Dedifferentiated amniotic fluid mesenchymal stem cell (primary cell): Measurements from ENCODE around the gene RIMBP2.

ENCODE experiments used
- DNase-seq: peaks from one replicate; pipeline ENCODE4 v3.0.0-alpha.2; 2016; ENCODE audit errors: extremely low spot score

RIMBP2 gene

DNA sequence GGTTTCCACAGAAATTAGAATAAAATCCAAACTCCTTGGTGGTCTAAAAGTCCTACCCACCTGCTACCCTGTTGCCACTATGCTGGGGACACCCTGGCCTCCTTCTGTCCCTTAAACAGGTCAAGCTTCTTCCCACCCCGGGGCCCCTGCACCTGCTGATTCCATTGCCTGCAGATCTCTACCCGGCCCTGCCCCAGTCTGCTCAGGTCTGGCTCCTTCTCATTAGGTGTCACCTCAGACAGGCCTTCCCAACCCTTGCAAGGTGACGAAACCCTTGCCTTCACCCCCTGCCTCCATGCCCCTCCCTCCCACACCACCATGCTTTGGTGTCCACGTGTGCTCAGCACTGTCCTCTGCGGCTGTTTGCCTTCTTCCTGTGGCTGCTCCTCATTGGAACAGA, 207.8 kb downstream of the RIMBP2 start:
- DNase-seq = no peak

DNA sequence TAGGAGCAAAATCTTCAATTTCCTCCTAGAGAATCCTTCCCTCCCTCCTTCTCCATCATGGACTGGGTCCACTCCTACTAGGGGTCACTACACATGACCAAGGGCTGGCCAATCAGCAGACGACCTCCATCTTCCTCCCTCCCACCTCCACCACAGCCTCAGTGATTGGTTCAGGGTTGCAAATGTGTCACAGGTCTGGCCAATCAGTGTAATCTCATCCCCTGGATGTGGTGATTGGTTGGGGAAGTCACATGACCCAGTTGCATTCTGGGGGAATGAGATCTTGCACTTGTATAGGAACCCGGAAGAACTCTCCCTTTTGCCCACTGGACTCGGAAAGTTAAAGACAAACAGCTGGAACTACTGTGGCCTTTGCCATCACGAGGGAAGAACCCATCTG, 209.3 kb downstream of the RIMBP2 start:
- no peak for DNase-seq

DNA sequence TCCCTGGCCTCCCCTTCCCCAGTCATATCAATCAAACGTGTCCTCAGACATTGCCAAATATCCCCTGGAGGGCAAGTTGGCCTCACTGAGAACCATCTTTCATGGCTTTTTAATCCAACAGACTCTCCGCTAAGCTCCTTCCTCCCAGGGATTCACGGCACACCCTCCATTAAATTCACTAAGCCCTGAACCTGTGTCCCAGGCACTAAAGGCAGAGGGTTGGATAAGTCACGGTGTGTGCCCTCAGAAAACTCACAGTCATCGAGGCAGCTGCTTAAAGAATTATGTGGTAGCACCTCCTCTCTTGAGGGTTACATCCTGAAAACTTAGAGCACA, 211.3 kb downstream of the RIMBP2 start:
- no peak for DNase-seq

DNA sequence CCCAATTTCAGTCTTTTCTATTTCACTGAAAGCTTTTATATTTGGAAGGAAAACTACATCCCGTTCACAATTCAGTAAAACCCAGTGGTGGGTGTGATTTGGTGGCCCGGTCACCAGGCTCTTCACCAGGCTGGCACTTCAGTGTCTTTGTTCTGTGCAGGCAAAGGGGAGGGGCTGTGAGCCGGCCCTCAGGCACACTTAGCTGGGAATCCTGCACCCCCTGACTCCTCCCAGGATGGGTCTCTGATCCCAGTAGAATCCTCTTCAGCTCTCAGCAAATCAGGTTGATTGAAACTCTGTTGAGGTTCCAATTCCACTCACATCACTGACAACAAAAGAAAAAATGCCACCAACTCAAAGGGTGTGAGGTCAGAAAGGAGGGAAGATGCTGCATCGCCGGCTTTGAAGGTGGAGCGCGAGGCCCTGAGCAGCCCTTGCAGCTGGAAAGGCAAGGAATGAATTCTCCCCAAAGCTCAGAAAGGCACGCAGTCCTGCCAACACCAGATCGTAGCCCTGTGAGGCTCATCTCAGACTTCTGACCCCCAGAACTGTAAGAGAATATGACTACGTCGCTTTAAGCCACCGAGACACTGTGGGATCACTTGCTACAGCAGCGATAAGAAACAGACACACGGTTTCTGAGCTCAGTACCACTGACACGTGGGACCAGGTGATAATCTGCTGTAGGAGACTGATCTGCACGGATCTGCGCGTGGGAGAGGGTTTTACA, 211.8 kb downstream of the RIMBP2 start:
- no peak for DNase-seq

DNA sequence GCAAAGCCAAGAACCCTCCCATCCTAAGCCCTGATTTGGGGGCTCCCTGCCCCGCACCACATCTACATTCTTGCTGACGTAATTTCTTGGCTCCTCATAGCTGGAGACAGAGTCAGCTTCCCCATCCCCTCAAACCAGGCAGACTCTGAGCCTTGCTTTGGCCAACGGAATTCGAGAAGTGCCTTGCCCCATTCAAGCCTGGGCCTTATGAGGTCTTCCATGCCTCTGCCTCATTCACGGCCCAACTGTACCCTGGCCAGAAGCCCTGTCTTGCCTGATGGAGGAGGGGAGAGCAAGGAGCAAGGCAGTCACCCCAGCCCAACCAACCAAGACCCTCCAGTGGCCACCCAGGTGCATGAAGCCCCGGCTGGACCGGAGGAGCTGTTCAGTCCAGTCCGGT, 214.3 kb downstream of the RIMBP2 start:
- no peak for DNase-seq

DNA sequence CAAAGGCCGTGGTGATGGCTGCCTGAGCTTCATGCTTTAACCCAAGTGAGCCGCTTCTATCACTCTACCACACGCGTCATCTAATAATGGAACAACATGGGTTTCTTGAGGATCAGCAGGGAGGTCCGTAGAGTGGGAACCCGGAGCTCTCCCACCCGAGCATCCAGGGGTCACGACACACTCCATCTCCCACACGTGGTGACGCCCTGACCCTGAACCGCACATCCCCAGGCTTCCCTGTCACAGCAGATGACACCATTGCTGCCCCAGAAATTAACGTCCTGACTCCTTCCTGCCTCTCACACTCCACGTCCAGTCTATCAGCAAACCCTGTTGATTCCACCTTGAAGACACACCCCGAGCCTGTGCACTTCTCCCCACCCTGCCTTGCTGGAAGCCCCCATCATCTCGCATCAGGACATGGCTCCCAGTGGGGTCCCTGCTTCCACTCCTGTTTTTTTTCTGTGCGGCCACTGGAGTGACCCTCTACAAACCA, 215.2 kb downstream of the RIMBP2 start:
- DNase-seq = no peak

DNA sequence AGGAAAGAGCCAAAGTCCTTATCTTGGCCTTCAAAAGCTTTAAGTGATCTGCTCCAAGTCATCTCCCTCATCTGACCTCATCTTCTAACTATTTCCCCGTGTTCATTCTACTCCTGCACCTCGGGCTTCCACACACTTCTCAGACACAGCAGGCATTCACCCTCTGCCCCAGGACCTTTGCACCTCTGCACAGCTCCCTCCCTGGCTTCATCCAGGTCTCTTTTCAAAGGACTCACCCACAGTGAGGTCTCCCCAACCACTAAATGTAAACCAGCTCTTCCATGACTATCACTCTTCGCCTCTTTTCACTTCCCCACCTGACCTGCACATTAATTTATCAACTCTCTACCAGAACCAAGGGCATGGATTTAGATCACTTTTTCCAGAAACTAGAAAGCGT, 216.6 kb downstream of the RIMBP2 start:
- DNase-seq = no peak

DNA sequence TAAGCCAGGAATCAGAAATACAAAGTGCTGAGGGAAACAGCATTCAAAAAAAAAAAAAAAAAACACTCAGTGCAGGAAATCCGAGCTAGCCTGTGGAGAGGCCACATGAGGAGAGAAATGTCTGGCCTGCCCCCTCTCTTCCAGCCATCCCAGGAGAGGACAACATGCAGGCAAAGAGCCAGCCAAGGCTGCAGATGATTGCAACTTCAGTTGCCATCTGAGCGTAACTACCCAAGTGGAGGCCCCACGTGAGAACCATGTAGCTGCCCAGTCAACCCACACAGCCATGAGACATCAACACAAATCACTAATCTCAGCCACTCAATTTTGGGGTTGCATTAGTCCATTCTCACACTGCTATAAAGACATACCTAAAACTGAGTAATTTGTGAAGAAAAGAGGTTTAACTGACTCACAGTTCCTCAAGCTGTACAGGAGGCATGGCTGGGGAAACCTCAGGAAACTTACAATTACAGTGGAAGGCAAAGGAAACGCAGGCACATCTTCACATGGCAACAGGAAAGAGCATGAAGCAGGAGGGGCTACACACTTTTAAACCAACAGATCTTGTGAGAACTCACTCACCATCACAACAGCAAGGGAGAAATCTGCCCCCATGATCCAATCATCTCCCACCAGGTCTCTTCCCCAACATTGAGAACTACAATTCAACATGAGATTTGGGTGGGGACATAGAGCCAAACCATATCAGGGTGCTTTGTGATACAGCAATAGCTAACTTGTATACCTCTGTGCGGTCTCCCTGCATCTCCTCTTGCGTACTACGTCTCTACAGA, 217.3 kb downstream of the RIMBP2 start:
- DNase-seq = no peak

DNA sequence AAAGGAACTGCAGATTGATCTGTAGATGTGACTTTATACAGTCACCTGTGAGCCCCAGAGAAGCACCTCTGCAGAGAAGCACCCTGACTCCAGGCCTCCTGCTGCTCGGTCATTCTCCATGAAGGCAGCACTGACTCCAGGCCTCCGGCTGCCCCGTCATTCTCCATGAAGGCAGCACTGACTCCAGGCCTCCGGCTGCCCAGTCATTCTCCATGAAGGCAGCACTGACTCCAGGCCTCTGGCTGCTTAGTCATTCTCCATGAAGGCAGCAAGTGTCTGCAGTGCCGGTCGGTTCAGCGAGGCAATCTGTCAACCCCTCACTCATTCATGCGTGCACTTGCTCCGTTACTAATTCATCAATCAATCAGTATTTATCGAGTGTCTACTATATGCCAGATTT, 218.1 kb downstream of the RIMBP2 start:
- DNase-seq = no peak

DNA sequence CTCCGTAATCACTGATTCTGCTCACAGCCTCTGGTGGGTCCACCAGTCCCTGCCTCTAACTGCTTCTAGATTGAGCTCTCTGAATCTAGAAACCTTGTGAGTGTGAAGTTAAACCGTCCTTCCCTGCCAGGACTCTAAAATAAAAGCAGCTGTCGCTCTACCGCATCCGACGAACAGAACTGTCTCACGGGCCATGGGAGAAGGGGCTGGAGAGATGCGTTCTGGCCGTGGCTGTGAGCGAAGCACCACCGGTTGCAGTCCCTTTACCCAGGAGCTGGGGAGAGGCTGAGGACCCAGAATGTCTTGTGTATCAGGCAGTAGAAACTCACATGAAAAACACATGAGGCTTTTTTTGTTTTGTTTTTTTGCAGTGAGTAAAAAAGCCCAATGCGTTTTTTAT, 218.8 kb downstream of the RIMBP2 start:
- no peak for DNase-seq

DNA sequence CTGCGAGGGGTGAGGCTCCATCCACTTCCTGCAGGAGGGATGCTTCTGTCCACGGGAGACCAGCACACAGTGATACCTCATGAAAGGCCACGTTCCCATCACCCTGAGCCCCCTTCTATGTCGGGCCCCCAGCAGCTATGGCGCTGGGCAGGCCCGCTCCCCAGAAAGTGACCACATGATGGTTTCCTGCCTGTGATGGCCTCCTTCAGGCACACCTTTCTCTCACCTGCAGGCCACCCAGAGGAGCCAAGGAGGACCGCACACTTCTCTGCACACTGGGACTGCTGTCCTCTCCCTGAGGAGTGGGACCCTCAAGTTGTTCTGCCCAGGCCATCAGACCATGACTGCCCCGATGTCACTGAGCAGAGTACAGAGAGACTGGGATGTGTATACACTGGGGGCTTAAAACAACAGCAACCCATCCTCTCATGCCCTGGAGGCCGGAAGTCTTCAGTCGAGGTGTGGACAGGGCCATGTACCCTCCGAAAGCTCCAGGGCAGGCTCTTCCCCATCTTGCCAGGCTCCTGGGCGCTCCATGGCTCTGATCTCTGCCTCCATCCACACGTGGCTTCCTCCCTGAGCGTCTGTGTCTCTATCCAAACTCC, 219.5 kb downstream of the RIMBP2 start:
- DNase-seq = no peak

DNA sequence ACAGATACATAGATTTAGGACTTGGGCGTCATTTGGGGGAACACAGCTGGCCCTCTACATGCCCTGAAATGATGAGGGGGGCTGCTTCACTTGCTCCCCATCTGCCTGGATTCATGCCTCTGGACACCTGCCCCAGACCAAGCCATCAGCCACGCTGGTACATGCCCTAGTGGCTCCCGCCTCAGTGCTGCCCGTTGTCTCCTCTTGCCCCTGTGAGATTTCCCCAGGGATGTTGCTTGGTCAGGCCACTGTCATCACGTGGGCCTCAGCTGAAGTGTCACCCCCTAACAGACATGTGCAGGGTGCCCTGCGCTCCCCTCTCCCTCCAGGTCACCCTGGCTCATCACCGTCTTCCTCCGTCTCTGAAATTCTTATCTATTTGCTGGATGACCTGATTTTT, 220.9 kb downstream of the RIMBP2 start:
- DNase-seq = no peak

DNA sequence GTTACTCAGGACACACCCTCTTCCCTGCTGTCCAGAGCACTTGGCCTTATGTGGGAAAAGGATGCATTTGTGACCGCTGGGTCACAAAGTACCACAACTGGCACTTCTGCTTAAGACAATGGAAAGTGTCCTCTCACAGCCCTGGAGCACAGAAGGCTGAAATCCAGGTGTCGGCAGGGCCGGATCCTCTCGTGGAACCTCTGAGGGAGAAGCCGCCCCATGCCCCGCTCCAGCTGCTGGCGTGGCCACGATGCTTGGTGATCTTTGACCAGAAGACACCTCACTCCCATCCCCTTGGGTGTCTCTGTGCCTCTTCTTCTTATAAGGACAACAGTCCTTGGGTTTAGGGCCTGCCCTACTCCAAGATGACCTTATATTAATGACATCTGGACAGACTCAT, 221.4 kb downstream of the RIMBP2 start:
- no peak for DNase-seq

DNA sequence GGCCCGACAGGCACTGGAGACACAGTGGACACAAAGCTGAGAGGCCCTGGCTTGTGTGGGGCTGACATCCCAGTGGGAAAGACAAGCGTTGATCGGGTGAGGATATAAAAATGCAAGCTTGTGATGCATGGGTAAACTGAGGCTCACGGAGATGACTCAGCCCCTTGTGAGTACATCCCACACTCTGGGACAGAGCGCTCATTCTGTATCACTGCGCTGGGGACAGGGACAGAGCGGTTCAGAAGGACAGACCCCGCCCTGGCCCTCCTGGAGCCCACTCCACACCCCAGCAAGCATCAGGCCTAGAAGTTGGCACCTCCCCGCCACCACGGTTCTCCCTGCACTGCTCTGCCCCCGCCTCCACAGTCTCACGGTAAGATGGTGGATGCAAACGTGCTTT, 222.1 kb downstream of the RIMBP2 start:
- DNase-seq = no peak

DNA sequence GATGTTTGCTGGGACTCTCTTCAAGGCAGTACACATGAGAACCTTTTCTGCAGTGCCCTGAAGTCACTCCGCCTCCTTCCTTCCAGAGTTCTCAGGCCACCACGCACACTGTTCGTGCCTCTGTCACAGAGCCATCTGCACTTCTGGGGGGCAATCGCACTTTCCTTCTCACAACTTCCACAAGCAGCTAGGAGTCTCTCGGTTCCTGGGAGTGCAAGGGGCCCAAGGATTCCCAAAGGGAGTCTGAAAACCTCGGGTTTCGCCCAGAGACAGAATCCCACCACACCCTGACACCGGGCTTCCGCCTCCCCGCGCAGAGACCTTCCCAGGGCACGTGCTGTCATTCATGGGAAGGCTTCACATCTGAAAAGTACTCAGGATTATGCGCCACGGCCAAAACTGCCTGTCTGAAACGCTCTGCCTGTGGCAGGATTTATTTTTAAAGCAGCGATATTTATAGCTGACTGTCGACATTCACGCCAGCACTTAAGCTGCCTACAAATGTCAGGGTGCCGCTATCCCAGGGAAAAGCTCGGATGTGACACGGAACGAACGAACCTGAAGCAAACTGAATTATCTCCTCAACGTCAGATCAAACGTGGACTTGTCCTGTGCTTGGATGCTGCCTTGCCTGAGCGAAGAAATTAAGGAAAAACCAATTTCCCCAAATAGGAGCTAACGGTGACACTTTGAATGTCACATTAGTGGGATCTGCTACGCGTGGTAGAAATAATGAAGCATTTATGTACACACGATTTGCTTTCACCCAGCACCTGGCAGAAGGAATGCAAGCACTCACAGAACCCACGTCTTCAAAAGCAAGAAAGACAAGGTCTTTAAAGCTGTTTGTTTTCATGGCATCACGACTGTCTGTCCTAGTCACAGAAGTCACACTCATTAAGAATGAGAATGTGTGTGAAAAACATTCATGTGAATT, 224.4 kb downstream of the RIMBP2 start:
- DNase-seq = no peak

DNA sequence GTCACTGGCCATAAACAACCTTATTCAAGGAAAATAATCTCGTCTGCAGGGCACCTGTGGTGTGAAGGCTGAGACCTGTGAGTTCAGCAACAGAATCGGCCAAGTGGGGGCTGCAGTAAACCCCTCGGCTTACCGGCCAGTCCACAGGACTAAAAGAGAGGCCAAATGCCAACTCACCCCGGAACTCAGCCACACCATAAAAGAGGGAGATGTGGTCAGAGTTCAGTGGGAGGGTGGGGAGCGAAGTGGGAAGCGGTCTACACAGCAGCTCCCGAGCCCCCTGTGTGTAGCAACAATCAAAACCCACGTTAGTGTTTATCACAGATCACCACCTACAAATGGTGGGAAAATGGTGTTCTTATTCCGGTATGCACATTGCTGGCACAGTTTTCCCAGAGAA, 225.4 kb downstream of the RIMBP2 start:
- no peak for DNase-seq

DNA sequence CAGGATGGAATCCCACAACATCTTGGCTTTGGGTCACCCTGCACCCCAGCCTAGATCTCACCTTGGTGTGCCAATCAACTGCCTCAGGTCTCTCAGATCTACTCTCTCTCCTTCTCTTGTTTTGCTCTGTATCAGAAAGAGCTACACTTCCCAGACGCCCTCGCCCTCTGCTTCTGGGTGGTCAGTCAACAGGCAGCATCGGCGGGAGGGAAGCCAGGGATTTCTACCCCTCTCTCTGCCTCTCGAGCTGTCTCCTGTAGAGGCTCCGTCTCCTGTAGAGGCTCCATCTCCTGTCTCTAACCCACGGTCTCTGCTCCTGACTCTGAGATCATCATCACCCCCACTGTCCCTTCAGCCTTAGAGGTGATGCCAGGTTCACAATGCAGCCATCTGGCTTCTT, 226.8 kb downstream of the RIMBP2 start:
- DNase-seq = no peak

DNA sequence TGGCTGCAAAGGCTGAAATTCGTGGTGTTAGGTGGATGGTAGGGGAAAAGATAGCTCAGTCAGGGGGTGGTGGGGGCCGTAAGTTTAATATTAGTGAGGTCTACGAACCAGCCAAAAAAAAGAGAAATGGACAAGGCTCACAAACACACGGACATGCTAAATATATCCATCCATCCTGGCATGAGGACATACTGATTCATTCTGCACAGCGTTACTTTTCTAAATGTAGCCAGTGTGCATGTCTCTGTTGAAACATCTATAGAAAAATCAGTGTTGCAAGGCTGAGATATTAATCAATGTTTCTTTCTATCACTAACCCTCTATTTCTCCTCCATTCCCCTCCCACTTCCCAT, 227.8 kb downstream of the RIMBP2 start:
- no peak for DNase-seq

DNA sequence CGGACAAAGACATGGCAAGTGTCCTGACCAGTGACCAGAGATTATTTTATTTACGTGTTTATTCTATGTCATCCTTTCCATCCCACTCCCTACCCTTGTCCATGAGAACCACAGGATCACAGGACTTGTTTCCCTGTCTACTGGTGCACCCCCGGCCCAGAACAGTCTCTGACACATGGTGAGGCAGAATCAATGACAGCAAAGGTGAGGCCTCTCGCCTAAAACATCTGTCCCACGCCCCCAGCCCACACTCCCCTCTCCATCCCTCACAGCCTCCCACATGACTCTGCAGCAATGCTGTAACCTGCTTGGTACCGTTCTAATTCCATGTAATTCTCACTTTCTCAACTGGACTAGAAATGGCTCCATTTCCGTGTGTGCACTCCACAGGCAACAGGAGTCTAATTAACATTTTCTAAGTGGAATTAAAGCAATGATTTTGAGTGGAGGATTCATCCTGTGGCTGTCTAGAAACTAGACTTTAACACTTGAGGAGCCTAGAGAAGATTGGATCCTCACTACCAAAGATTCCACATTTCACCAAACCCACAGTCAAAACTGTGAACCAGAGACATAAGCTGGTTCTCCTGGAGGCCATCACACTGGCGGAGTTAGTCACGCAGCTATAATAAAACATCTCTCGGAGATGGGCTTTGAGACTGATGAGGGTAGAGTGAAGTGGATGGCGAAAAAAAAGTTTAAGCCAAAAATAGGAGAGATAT, 228.3 kb downstream of the RIMBP2 start:
- DNase-seq = no peak

DNA sequence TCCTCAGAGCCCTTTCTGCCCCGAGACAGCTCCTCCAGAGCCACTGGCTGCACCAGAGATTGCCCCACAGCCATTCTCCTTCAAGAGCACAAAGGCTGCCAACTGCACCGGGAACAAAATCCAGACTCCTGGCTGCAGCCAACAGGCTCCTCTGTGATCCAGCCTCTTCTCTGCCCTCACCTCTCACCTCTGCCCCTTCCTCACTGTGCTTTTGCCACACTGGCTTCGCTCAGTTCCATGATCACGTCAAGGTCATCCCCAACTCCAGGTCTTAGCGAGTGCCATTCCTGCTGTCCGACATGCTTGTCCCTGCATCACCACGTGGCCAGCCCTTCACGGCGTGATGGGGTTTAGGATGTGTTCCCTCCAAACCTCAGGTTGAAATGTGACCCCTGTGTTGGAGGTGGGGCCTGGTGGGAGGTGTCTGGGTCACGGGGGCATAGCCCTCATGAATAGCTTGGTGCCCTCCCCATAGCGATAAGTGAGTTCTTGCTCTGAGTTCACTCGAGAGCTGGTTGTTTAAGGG, 229.1 kb downstream of the RIMBP2 start:
- no peak for DNase-seq

DNA sequence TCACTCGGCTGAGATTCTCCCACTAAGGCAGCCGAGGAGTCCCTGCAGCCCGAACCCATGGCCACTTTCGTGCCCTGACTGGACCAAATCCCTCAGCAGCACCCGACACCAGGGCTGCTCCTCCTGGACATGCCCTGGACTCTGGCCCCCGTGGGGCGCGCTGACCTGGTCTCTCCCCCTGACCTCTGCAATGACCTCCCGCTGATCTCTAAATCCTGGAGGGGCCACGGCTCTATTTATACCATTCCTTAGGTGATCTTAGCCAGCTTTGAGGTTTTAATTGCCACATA, 230.0 kb downstream of the RIMBP2 start:
- no peak for DNase-seq
